Motor neuron (in vitro differentiated cells): ENCODE data around the gene SCUBE1. TPM values are rescaled to one million over a fixed set of nuclear protein-coding genes. Genes with fewer than 3 reads are reported as not detected.
A peak's percentile ranks its signal among the peaks of the same experiment; 100 is the strongest.

Source experiments
- ATAC-seq, 8 experiments: fragments of 200-7000 bp; cut with Tn5 transposase; replicated peaks in 6 of 8; 2 replicates each; pipeline ENCODE4 v1.8.0; 2021; ENCODE audit warnings: mild to moderate bottlenecking in 8 of 8, moderate library complexity in 8 of 8
- H3K27ac ChIP-seq, 2 donors: fragments of 250-450 bp; sonication (Bioruptor Pico); 2 replicates each; pipeline ENCODE4 v1.9.0; 2021; ENCODE audit warnings: antibody characterized with exemption in 2 of 2, mild to moderate bottlenecking in 2 of 2, moderate library complexity in 1 of 2
- H3K4me1 ChIP-seq, 2 donors: fragments of 250-450 bp; sonication (Bioruptor Pico); replicated peaks in 1 of 2; 2 replicates each; pipeline ENCODE4 v1.6.1; 2021; ENCODE audit warnings: antibody characterized with exemption in 2 of 2, mild to moderate bottlenecking in 2 of 2, moderate library complexity in 1 of 2
- H3K4me3 ChIP-seq, 5 donors: fragments of 250-450 bp; sonication (Bioruptor Pico); 2 replicates each; pipeline ENCODE4 v1.9.0; 2021; ENCODE audit warnings: antibody characterized with exemption in 5 of 5, mild to moderate bottlenecking in 5 of 5, moderate library complexity in 4 of 5
- WGBS, 10 experiments: fragments of 450-650 bp; shearing (Covaris generic); methylation state at CpG; one replicate each; pipeline ENCODE4 v1.0.0; 2022; 5-methylcytosine and 5-hydroxymethylcytosine counted together
- in situ Hi-C, 9 experiments: fragments of 400-800 bp; cut with MboI; loops; one replicate each; pipeline ENCODE4 v1.15.0; 2021; ENCODE audit warnings: low sequenced_read_pairs in 9 of 9, low pct_unique_long_range_greater_than_20kb in 2 of 9; ENCODE audit not compliant: unreplicated experiment in 9 of 9
- total RNA-seq, 8 experiments: library from RNA; unstranded; fragments of 300-600 nt; gene quantifications; 2 replicates each; pipeline versions ENCODE4 v1.2.3 to v1.2.4, GENCODE V29; 2022

Gene SCUBE1
- total RNA-seq, 8 experiments from 2014 or later, result 0.09 to 16.9 (median 1.8) TPM

DNA sequence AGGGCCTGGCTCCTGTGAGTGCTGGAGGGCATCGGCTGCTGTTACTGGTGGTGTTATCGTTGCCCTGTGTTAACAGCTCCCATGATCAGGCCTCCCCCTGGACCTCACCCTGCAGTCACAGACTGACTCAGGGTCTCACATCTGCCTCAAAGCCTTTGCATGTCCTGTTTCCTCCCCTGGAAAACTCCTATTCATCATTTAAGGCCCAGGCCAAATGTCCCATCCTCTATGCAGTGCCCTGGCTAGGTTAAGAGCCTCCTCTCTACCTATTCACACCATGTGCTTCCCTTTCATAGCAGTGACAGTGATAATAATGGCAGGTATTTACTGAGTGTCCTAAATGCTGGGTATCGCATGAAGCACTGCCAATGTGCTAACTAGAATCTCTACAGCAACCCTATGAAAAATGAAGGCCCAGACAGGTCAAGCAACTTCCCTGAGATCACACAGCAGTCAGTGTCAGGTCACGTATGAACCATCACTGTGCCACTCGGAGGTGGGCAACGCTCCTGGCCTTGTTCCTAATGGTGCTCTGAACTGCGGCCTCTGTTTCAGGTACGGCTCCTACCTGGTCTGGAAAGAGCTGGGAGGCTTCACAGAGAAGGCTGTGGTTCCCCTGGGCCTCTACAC, 182.6 kb downstream of the SCUBE1 start:
- Histone ChIP-seq H3K4me1 (peaks cover 3 to 5% of the 10 kb centered on the region in 2 donors), H3K4me3 (no peak overlapping the region), H3K27ac (no peak overlapping the region)
- WGBS, 10 experiments, result 80 to 100% (median 100%) methylated on average over 1 to 4 of the region's 8 CpGs; no CpG with 5 or more reads in 2 of the 10 experiments
- ATAC-seq, result no peak
- in situ Hi-C loops, result no loop called here

DNA sequence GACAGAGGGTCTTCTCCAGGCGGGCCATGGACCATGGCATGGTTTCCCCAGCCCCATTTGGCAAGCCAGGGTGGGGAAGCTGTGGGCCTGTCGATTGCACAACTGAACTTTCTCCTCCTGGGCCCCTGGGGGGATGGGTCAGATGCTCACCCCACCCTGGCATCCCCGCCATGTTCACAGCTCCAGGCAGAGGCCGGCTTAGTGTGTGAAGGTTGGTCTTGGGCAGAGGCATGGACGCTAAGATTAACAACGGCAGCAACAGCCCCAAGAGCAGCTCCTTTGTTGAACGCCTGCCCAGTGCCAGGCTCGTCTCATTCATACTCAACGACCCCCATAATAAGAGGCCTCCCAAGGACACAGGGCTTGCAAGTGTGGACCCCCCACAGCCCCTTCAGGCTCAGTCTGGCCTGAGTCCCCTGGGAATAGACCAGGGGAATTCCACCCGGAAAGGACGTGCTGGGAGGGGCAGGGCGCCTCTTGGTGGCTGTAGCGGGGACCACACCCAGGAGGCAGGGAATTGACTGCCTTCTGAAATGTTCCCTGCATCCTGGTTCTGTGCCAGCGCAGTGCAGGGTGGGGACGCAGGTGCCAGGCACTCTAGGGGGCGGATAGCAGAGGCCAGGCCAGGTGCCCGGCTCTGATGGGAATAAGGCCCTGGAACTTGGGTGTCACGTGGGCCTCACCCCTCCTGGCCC, 183.5 kb downstream of the SCUBE1 start:
- Histone ChIP-seq H3K4me1 (peaks cover 3 to 5% of the 10 kb centered on the region in 2 donors), H3K27ac (no peak overlapping the region), H3K4me3 (no peak overlapping the region)
- 50 to 100% (median 63%) methylated on average over 1 to 10 of the region's 18 CpGs; no CpG with 5 or more reads in 4 of the 10 experiments for WGBS, 10 experiments
- in situ Hi-C loops, result no loop called here
- peak; percentile 14 to 24 (median 18) for ATAC-seq

- in situ Hi-C loops, result no loop called here
- peak in 2 of 8 experiments; percentile 7 to 18 for ATAC-seq
- no peak overlapping the region for H3K27ac ChIP-seq
- 70 to 100% (median 88%) methylated on average over 2 to 6 of the region's 24 CpGs; no CpG with 5 or more reads in 3 of the 10 experiments for WGBS, 10 experiments
- H3K4me3 ChIP-seq, result no peak overlapping the region
- peaks cover 3 to 5% of the 10 kb centered on the region in 2 donors for H3K4me1 ChIP-seq
Observed at GRCh38 chr22:43158778-43159483, 184.2 kb downstream of the SCUBE1 start.

- WGBS, 10 experiments, result 57 to 71% (median 60%) methylated on average over 1 to 3 of the region's 9 CpGs; no CpG with 5 or more reads in 5 of the 10 experiments
- Histone ChIP-seq H3K4me1 (peaks cover 3% of the 10 kb centered on the region in 2 donors), H3K4me3 (no peak overlapping the region), H3K27ac (no peak overlapping the region)
- in situ Hi-C loops, result no loop called here
- no peak for ATAC-seq
Observed at GRCh38 chr22:43157874-43158546, 185.2 kb downstream of the SCUBE1 start.

GRCh38 chr22:43156413-43156812, 186.8 kb downstream of the SCUBE1 start:
- ATAC-seq, result no peak
- 60 to 100% (median 80%) methylated on average over 1 to 4 of the region's 12 CpGs; no CpG with 5 or more reads in 5 of the 10 experiments for WGBS, 10 experiments

DNA sequence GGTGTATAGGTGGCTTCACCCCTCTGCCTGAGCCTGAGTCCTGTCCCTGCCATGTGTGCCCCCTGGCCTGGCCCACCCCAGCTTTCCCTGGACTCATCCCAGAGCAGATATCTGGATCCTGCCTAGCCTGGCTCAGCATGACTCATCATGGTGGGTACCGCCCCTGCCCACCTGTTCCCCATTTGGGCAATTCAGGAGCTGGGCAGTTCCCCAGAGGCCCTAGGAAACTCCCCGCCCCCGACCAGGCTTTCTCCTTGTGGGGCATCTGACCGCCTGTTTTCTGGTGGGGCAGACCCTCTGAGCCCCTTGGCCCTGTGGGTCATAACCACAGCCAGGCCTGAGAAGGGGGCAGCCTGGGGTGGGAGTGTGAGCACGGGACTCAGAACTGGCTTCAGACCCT, 187.4 kb downstream of the SCUBE1 start:
- no peak for ATAC-seq
- no peak overlapping the region for H3K4me3 ChIP-seq

More at GRCh38 chr22:43156413-43156812, 186.8 kb downstream of the SCUBE1 start:
- peaks cover 3 to 10% of the 10 kb centered on the region in 2 donors for H3K4me1 ChIP-seq
- in situ Hi-C loops, result no loop called here
- no peak overlapping the region for H3K4me3 ChIP-seq
- H3K27ac ChIP-seq, result no peak overlapping the region

DNA sequence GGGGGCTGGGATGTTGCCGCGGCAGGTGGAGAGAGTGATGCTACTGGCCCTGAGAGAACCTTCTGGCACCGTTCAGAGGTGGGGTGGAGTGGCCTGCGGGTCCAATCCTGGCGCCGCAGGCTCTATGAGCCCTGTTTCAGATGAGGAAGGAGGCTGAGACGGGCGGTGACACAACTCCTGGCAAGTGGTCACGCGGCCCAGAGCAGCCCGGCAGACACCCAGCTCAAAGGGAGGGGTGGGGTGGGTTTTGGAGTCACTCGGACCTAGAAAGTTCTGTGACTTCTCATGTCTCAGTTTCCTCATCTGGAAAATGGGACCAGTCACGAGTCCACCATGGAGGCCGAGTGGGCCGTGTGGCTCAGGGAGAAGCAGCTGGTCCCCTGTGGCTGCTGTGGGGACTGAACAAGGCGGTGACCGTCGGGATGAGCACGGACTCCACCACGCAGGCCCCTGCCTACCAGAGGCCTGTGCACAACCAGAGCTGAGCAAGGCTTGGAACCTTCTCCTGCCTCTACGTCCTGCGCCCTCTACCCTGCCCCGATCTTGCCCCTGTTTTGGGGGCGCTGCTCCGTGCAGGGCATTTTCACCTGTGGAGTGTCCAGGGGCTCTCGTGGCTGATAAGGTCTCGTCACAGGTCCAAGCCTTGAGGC, 188.2 kb downstream of the SCUBE1 start:
- H3K27ac ChIP-seq, result no peak overlapping the region
- 42 to 100% (median 92%) methylated on average over 2 to 6 of the region's 27 CpGs; no CpG with 5 or more reads in 6 of the 10 experiments for WGBS, 10 experiments
- peaks cover 3 to 10% of the 10 kb centered on the region in 2 donors for H3K4me1 ChIP-seq
- peak in 2 of 8 experiments; percentile 2 to 3 for ATAC-seq
- no peak overlapping the region for H3K4me3 ChIP-seq
- in situ Hi-C loops, result no loop called here

More for the DNA sequence above, 187.4 kb downstream of the SCUBE1 start:
- in situ Hi-C loops, result no loop called here
- WGBS, 10 experiments, result 100% methylated on average over 2 of the region's 5 CpGs; no CpG with 5 or more reads in 9 of the 10 experiments
- Histone ChIP-seq H3K4me1 (peaks cover 3 to 10% of the 10 kb centered on the region in 2 donors), H3K27ac (no peak overlapping the region)

DNA sequence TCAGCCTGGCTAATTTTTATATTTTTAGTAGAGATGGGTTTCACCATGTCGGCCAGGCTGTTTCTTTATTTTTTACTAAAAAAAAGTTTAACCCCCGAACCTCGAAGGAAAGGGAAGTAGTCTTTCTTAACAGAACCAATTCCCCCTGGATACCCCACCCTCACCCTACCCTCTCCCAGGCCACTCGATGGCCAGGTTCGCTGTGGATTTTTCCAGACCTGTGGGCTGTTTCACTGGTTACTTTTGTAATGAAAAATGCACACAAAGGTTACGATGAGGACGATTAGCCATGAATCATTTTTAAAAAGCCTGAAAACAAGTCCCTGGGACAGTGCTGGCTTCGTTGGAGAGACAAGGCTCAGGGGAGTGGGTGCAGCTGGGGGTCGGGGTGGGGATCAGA, 189.3 kb downstream of the SCUBE1 start:
- 0 to 95% (median 71%) methylated on average over 1 to 8 of the region's 9 CpGs; no CpG with 5 or more reads in 3 of the 10 experiments for WGBS, 10 experiments
- in situ Hi-C loops, result no loop called here
- Histone ChIP-seq H3K4me3 (no peak overlapping the region), H3K27ac (no peak overlapping the region), H3K4me1 (peaks cover 0 to 8% of the 10 kb centered on the region in 2 donors)
- no peak for ATAC-seq

- H3K27ac ChIP-seq, result no peak overlapping the region
Observed at GRCh38 chr22:43152357-43153071, 190.7 kb downstream of the SCUBE1 start.

GRCh38 chr22:43152003-43152356, 191.2 kb downstream of the SCUBE1 start:
- WGBS, 10 experiments, result 0 to 90% (median 50%) methylated on average over 2 to 11 of the region's 18 CpGs; no CpG with 5 or more reads in 5 of the 10 experiments
- ATAC-seq, result peak in 4 of 8 experiments; percentile 6 to 16 (median 10)
- Histone ChIP-seq H3K4me3 (peak overlapping the region in 3 of 5 donors; percentile 37 to 38 (median 37)), H3K27ac (no peak overlapping the region), H3K4me1 (peaks cover 0 to 8% of the 10 kb centered on the region in 2 donors)
- in situ Hi-C loops, result no loop called here

More at GRCh38 chr22:43152357-43153071, 190.7 kb downstream of the SCUBE1 start:
- in situ Hi-C loops, result no loop called here
- 0 to 80% (median 22%) methylated on average over 1 to 5 of the region's 22 CpGs; no CpG with 5 or more reads in 4 of the 10 experiments for WGBS, 10 experiments
- Histone ChIP-seq H3K4me3 (peak overlapping the region in 1 of 5 donors; percentile 37), H3K4me1 (peaks cover 0 to 8% of the 10 kb centered on the region in 2 donors)
- peak; percentile 38 to 78 (median 52) for ATAC-seq

GRCh38 chr22:43151251-43152002, 191.7 kb downstream of the SCUBE1 start, which contains the start of gene TSPO:
Gene TSPO (plus strand): TSS chr22:43151559. CDS start chr22:43159239, 7,680 bp downstream.
- H3K4me1 ChIP-seq, result peaks cover 0 to 8% of the 10 kb centered on the region in 2 donors
- 0 to 55% (median 3%) methylated on average over 4 to 10 of the region's 75 CpGs; no CpG with 5 or more reads in 7 of the 10 experiments for WGBS, 10 experiments
- H3K4me3 ChIP-seq, result peak within 1 kb of the TSS; percentile 27 to 38 (median 37)
- no peak within 1 kb of the TSS for H3K27ac ChIP-seq
- in situ Hi-C loops, result no loop called here
- ATAC-seq, result peak; percentile 41 to 71 (median 58)
